ENCODE measurements around the gene MRPL20.

- TF ChIP-seq CTCF (IDR thresholded peaks at IDR 0.05) (peak; percentile 36), EZH2 (IDR thresholded peaks at IDR 0.05) (no peak)
Observed at GRCh38 chr1:1430114-1430982, 23.3 kb upstream of the MRPL20 start.

Data from neural progenitor cell (in vitro differentiated cells).